Smooth muscle cell (in vitro differentiated cells): ENCODE data around the gene TIMM9. TPM values are rescaled to one million over a fixed set of nuclear protein-coding genes. Genes with fewer than 3 reads are reported as not detected.

Experiments
- DNase-seq: peaks from one replicate; lab custom pipeline; 2025; ENCODE audit not compliant: unreplicated experiment; lab: John Stamatoyannopoulos, UW
- H2AFZ ChIP-seq: fragments of 200-600 bp; sonication (generic); 2 replicates; pipeline ENCODE4 v1.6.0; 2016; ENCODE audit warnings: antibody characterized with exemption, low read depth, mild to moderate bottlenecking
- H3F3A ChIP-seq: fragments of 200-600 bp; sonication (generic); 2 replicates; pipeline ENCODE4 v1.6.0; 2017; ENCODE audit warnings: antibody characterized with exemption, low read depth
- H3K27ac ChIP-seq: fragments of 200-600 bp; sonication (generic); 2 replicates; pipeline ENCODE4 v1.5.1; 2016; ENCODE audit warnings: low read depth, mild to moderate bottlenecking
- H3K27me3 ChIP-seq: fragments of 200-600 bp; sonication (generic); 2 replicates; pipeline ENCODE4 v1.6.1; 2016; ENCODE audit warnings: low read depth, mild to moderate bottlenecking
- H3K36me3 ChIP-seq: fragments of 200-600 bp; sonication (generic); 2 replicates; pipeline ENCODE4 v1.5.1; 2016; ENCODE audit warnings: low read depth
- H3K4me1 ChIP-seq: fragments of 200-600 bp; sonication (generic); 2 replicates; pipeline ENCODE4 v1.5.1; 2016; ENCODE audit warnings: low read depth
- H3K4me2 ChIP-seq: fragments of 200-600 bp; sonication (generic); 2 replicates; pipeline ENCODE4 v1.6.0; 2016; ENCODE audit warnings: mild to moderate bottlenecking
- H3K4me3 ChIP-seq: fragments of 200-600 bp; sonication (generic); 2 replicates; pipeline ENCODE4 v1.5.1; 2016; ENCODE audit warnings: mild to moderate bottlenecking
- H3K79me2 ChIP-seq: fragments of 200-600 bp; sonication (generic); 2 replicates; pipeline ENCODE4 v1.6.0; 2016; ENCODE audit warnings: low read depth, mild to moderate bottlenecking
- H3K9ac ChIP-seq: fragments of 200-600 bp; sonication (generic); 2 replicates; pipeline ENCODE4 v1.6.0; 2016; ENCODE audit warnings: low read depth
- H3K9me3 ChIP-seq: fragments of 200-600 bp; sonication (generic); replicated peaks from 2 replicates; pipeline ENCODE4 v1.5.1; 2016; ENCODE audit warnings: low read depth
- H4K20me1 ChIP-seq: fragments of 200-600 bp; sonication (generic); 2 replicates; pipeline ENCODE4 v1.6.0; 2016; ENCODE audit warnings: low read depth
- CTCF ChIP-seq: fragments of 200-600 bp; sonication (generic); IDR thresholded peaks from 2 replicates; pipeline ENCODE4 v1.5.1; 2017; ENCODE audit warnings: borderline replicate concordance, mild to moderate bottlenecking, antibody characterized with exemption; ENCODE audit not compliant: insufficient read depth, poor library complexity, severe bottlenecking
- WGBS: methylation state at CpG from one replicate; pipeline ENCODE4 v1.1.7; 2016; ENCODE audit warnings: low lambda C conversion rate; 5-methylcytosine and 5-hydroxymethylcytosine counted together
- polyA plus RNA-seq: library from polyadenylated mRNA; unstranded; fragments of >200 nt; fragmentation: Nextera tagmentation; extraction: Ambion mirVana; gene quantifications from 2 replicates; pipeline ENCODE4 v1.2.1, GENCODE V29; 2016
- total RNA-seq: library from RNA; depleted of rRNA; stranded (reverse); fragments of >200 nt; gene quantifications from 2 replicates; pipeline ENCODE4 v1.2.3, GENCODE V29; 2014

TIMM9 gene
- total and polyA plus RNA-seq, 2 experiments from 2014 or later, result 40.2 to 51.8 TPM

GRCh38 chr14:58464652-58465051 lies 37.3 kb upstream of the TIMM9 start:
- H3K9me3 ChIP-seq, result no peaks in the 10 kb centered on the region
- no peak overlapping the region for H3K9ac ChIP-seq
- 86% methylated on average over 8 of the region's 8 CpGs for WGBS
- H4K20me1 ChIP-seq, result no peaks in the 10 kb centered on the region
- H3K4me3 ChIP-seq, result no peak overlapping the region
- no peak overlapping the region for H3K4me2 ChIP-seq
- TF ChIP-seq CTCF, result no peak
- no peaks in the 10 kb centered on the region for H3K79me2 ChIP-seq
- no peaks in the 10 kb centered on the region for H3F3A ChIP-seq
- no peak for DNase-seq
- no peak overlapping the region for H2AFZ ChIP-seq
- peak overlapping the region; percentile 40 for H3K27ac ChIP-seq
- peaks cover 3% of the 10 kb centered on the region for H3K36me3 ChIP-seq
- H3K27me3 ChIP-seq, result no peaks in the 10 kb centered on the region
- H3K4me1 ChIP-seq, result no peaks in the 10 kb centered on the region

- no peak overlapping the region for H3K4me3 ChIP-seq
- no peak overlapping the region for H3K27ac ChIP-seq
- no peak for TF ChIP-seq CTCF
- H3K9ac ChIP-seq, result no peak overlapping the region
- no peaks in the 10 kb centered on the region for H3K79me2 ChIP-seq
- H3K27me3 ChIP-seq, result no peaks in the 10 kb centered on the region
- peaks cover 3% of the 10 kb centered on the region for H3K36me3 ChIP-seq
- H4K20me1 ChIP-seq, result no peaks in the 10 kb centered on the region
- H2AFZ ChIP-seq, result no peak overlapping the region
- H3K4me2 ChIP-seq, result no peak overlapping the region
- H3K4me1 ChIP-seq, result no peaks in the 10 kb centered on the region
- no peak for DNase-seq
- WGBS, result 100% methylated on average over 2 of the region's 2 CpGs
- no peaks in the 10 kb centered on the region for H3F3A ChIP-seq
- no peaks in the 10 kb centered on the region for H3K9me3 ChIP-seq
Measured at GRCh38 chr14:58463147-58463546, 35.8 kb upstream of the TIMM9 start.

- TF ChIP-seq CTCF, result no peak
- H3F3A ChIP-seq, result no peaks in the 10 kb centered on the region
- peaks cover 11% of the 10 kb centered on the region for H3K36me3 ChIP-seq
- H3K9me3 ChIP-seq, result no peaks in the 10 kb centered on the region
- DNase-seq, result no peak
- 87% methylated on average over 2 of the region's 2 CpGs for WGBS
- H3K27ac ChIP-seq, result no peak overlapping the region
- H3K4me2 ChIP-seq, result no peak overlapping the region
- H3K9ac ChIP-seq, result no peak overlapping the region
- no peaks in the 10 kb centered on the region for H4K20me1 ChIP-seq
- H2AFZ ChIP-seq, result no peak overlapping the region
- no peaks in the 10 kb centered on the region for H3K79me2 ChIP-seq
- no peaks in the 10 kb centered on the region for H3K4me1 ChIP-seq
- H3K4me3 ChIP-seq, result no peak overlapping the region
- H3K27me3 ChIP-seq, result no peaks in the 10 kb centered on the region
Measured at GRCh38 chr14:58460772-58461171, 33.4 kb upstream of the TIMM9 start.

- Histone ChIP-seq H3K36me3 (peaks cover 10% of the 10 kb centered on the region), H3K27ac (peak overlapping the region; percentile 42), H3K79me2 (no peaks in the 10 kb centered on the region), H2AFZ (no peak overlapping the region), H4K20me1 (no peaks in the 10 kb centered on the region), H3K4me2 (peak overlapping the region; percentile 33), H3K9ac (no peak overlapping the region), H3F3A (peaks cover 3% of the 10 kb centered on the region), H3K9me3 (no peaks in the 10 kb centered on the region), H3K4me3 (no peak overlapping the region), H3K27me3 (no peaks in the 10 kb centered on the region), H3K4me1 (no peaks in the 10 kb centered on the region)
- WGBS, result 68% methylated on average over 9 of the region's 9 CpGs
- no peak for TF ChIP-seq CTCF
- no peak for DNase-seq
Measured at GRCh38 chr14:58455593-58456265, 28.4 kb upstream of the TIMM9 start.
